Measurements from ENCODE around the gene BATF.

DNA sequence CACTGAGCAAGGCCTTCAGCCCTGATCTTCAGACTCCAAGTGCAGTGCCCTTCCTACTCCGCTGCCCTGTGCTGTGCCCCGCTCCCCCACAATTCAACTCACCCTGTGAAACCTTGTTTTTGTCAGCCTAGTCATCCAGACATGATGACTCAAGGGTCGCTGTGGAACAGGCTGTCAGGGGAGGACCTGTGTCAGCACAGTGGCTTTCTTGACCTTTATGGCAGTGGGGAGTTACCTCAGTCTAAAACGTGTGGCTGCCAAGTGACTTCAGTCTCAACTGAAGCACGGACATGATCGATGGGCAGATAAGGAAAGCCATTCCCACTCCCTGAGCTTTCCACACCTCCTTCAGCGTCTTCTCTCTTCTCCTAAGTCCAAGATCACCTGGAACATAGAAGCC, 39.8 kb downstream of the BATF start:
- TF ChIP-seq, protein P1, sequence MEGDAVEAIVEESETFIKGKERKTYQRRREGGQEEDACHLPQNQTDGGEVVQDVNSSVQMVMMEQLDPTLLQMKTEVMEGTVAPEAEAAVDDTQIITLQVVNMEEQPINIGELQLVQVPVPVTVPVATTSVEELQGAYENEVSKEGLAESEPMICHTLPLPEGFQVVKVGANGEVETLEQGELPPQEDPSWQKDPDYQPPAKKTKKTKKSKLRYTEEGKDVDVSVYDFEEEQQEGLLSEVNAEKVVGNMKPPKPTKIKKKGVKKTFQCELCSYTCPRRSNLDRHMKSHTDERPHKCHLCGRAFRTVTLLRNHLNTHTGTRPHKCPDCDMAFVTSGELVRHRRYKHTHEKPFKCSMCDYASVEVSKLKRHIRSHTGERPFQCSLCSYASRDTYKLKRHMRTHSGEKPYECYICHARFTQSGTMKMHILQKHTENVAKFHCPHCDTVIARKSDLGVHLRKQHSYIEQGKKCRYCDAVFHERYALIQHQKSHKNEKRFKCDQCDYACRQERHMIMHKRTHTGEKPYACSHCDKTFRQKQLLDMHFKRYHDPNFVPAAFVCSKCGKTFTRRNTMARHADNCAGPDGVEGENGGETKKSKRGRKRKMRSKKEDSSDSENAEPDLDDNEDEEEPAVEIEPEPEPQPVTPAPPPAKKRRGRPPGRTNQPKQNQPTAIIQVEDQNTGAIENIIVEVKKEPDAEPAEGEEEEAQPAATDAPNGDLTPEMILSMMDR (IDR thresholded peaks at IDR 0.05; ENCODE audit: poor library complexity), result no peak
- no peak for TF ChIP-seq EZH2 (IDR thresholded peaks at IDR 0.05; ENCODE audit: borderline replicate concordance)
